Upper lobe of right lung (tissue), 1 donor: ENCODE measurements around the gene PRR33. TPM values are rescaled to one million over a fixed set of nuclear protein-coding genes. Genes with fewer than 3 reads are reported as not detected.

Experiments used
- ATAC-seq: fragments of 200-7000 bp; cut with Tn5 transposase; one replicate; pipeline ENCODE4 v1.9.1; 2020; ENCODE audit warnings: mild to moderate bottlenecking, moderate library complexity
- DNase-seq: peaks from one replicate; pipeline ENCODE4 v3.0.0-alpha.2; 2020
- H3K27ac ChIP-seq: fragments of 200-600 bp; one replicate; pipeline ENCODE4 v1.8.0; 2022
- H3K27me3 ChIP-seq: fragments of 200-600 bp; one replicate; pipeline ENCODE4 v1.8.0; 2022; ENCODE audit warnings: mild to moderate bottlenecking
- H3K36me3 ChIP-seq: fragments of 200-600 bp; one replicate; pipeline ENCODE4 v1.8.0; 2022
- H3K4me1 ChIP-seq: fragments of 200-600 bp; one replicate; pipeline ENCODE4 v1.8.0; 2022
- H3K4me3 ChIP-seq: fragments of 200-600 bp; one replicate; pipeline ENCODE4 v1.8.0; 2022; ENCODE audit warnings: mild to moderate bottlenecking
- H3K9me3 ChIP-seq: fragments of 200-600 bp; one replicate; pipeline ENCODE4 v1.8.0; 2022
- CTCF ChIP-seq: fragments of 200-600 bp; IDR thresholded peaks from one replicate; pipeline ENCODE4 v1.8.0; 2022; ENCODE audit warnings: antibody characterized with exemption
- intact Hi-C: fragments of 100-400 bp; cut with DNase I; formaldehyde crosslinking; loops from one replicate; pipeline ENCODE4 v1.11.0; 2022
- total RNA-seq: library from RNA; stranded (reverse); fragmentation: NEBNext Ultra II Directional; extraction: Animal tissue kit (Norgen Biotek cat#: 25700); gene quantifications from one replicate; pipeline ENCODE4 v1.2.1, GENCODE V29; 2021
- donor health status: DM: no; HTN: yes; CAD: no; lungs with severe emphysema.

PRR33 gene
- total RNA-seq, 1 donor from 2014 or later: not detected

DNA sequence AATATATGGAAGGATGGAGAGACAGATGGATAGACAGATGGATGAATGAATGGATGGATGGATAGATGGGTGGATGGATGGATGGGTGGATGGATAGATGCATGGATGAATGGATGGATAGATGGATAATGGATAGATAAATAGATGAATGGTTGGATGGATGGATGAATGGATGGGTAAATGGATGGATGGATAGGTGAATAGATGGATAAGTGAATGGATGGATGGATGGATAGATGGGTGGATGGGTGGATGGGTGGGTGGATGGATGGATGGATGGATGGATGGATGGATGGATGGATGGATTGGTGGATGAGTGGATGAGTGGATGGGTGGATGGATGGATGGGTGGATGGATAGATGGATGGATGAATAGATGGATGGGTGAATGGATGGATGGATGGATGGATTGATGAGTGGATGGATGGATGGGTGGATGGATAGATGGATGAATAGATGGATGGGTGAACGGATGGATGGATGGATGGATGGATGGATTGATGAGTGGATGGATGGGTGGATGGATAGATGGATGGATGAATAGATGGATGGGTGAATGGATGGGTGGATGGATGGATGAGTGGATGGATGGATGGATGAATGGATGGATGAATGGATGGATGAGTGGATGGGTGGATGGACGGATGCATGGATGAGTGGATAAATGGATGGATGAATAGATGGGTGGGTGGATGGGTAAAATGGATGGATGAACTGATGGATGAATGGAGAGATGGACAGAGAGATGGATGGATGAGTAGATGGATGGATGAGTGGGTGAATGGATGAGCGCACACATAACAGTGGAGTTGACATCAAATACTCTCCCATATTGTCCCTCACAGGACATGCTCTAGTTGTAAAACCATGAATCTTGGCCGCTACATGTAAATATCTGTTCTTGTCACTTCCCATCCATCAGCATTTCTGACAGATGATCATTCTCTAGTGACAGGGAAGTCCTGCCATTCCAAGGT is 30.0 kb downstream of the PRR33 start:
- DNase-seq: no peak
- no peak for TF ChIP-seq CTCF
- peaks cover 18% of the 10 kb centered on the region for H3K4me1 ChIP-seq

GRCh38 chr11:1860108-1860507 is 31.6 kb downstream of the PRR33 start:
- peaks cover 18% of the 10 kb centered on the region for H3K4me1 ChIP-seq

More for the DNA sequence above, 30.0 kb downstream of the PRR33 start:
- no peaks in the 10 kb centered on the region for H3K9me3 ChIP-seq
- no peak overlapping the region for H3K4me3 ChIP-seq
- intact Hi-C loops: no loop called here
- ATAC-seq: no peak
- no peaks in the 10 kb centered on the region for H3K27me3 ChIP-seq
- no peak overlapping the region for H3K27ac ChIP-seq
- no peaks in the 10 kb centered on the region for H3K36me3 ChIP-seq

DNA sequence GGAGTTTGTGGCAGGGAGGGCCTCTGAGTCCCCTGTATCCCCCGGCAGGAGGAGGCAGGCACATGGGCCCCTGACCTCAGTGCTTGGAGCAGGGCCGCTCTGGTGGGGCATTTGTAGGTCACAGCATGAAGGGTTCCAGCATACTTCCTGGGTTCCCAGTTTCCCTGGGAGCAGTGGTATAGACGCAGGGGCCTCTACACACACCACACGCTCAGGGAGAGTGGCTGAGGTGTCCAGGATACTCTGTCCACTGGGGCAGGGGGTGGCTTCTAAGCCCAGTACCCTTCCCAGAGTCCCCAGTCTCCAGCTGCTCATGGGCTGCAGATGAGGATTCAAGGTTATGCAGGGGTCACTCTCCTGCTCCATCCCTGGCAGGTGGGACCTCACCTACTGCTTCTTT is 32.7 kb downstream of the PRR33 start:
- no peak for TF ChIP-seq CTCF
- DNase-seq: no peak
- H3K9me3 ChIP-seq: no peaks in the 10 kb centered on the region
- no peak for ATAC-seq
- intact Hi-C loops: no loop called here
- H3K36me3 ChIP-seq: no peaks in the 10 kb centered on the region
- no peak overlapping the region for H3K27ac ChIP-seq
- H3K4me3 ChIP-seq: no peak overlapping the region
- H3K4me1 ChIP-seq: peaks cover 10% of the 10 kb centered on the region
- H3K27me3 ChIP-seq: no peaks in the 10 kb centered on the region

More at GRCh38 chr11:1860108-1860507, 31.6 kb downstream of the PRR33 start:
- no peak overlapping the region for H3K4me3 ChIP-seq
- H3K36me3 ChIP-seq: no peaks in the 10 kb centered on the region
- no peak for TF ChIP-seq CTCF
- no peak overlapping the region for H3K27ac ChIP-seq
- ATAC-seq (no peak), DNase-seq (no peak)
- intact Hi-C loops: no loop called here
- no peaks in the 10 kb centered on the region for H3K27me3 ChIP-seq
- H3K9me3 ChIP-seq: no peaks in the 10 kb centered on the region

DNA sequence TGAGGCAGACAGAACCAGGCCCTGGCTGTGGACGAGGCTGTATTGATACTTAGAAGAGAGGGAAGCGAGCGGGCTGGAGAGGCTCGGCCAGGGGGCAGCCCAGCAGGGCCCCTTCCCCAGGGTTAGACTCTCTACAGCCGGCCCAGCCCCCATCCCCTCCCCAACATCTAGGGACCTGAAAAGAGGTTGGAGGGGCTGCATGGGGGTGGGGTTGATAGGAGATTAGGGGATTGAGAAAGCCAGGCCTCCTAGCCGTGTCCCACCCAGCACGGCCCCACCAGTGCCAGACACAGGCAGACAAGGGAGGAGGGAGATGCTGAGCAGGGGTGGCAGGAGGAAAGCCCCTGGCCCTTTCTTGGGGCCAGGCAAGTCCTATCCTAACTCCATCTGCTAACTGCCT is 33.1 kb downstream of the PRR33 start:
- H3K4me1 ChIP-seq: peaks cover 7% of the 10 kb centered on the region
- intact Hi-C loops: no loop called here
- DNase-seq (no peak), ATAC-seq (no peak)
- H3K27ac ChIP-seq: no peak overlapping the region
- no peaks in the 10 kb centered on the region for H3K9me3 ChIP-seq
- no peak for TF ChIP-seq CTCF
- H3K36me3 ChIP-seq: no peaks in the 10 kb centered on the region
- no peaks in the 10 kb centered on the region for H3K27me3 ChIP-seq
- no peak overlapping the region for H3K4me3 ChIP-seq

- Histone ChIP-seq H3K4me1 (peaks cover 3% of the 10 kb centered on the region), H3K27ac (no peak overlapping the region), H3K4me3 (no peak overlapping the region), H3K27me3 (no peaks in the 10 kb centered on the region), H3K36me3 (no peaks in the 10 kb centered on the region), H3K9me3 (no peaks in the 10 kb centered on the region)
- intact Hi-C loops: no loop called here
- DNase-seq: no peak
- TF ChIP-seq CTCF: no peak
- peak; percentile 47 for ATAC-seq
Measured at GRCh38 chr11:1858154-1858553, 33.5 kb downstream of the PRR33 start.
